GM12872 (cell line): ENCODE data around the gene SNCA.

Experiments used
- CTCF ChIP-seq: IDR thresholded peaks from 3 replicates; pipeline ENCODE4 v1.5.1; 2011; ENCODE audit warnings: low read depth, mild to moderate bottlenecking, low read length, moderate library complexity; ENCODE audit not compliant: insufficient read depth

Gene SNCA

GRCh38 chr4:89814362-89814761, 22.6 kb downstream of the SNCA start:
- no peak for TF ChIP-seq CTCF

GRCh38 chr4:89813197-89813596, 23.8 kb downstream of the SNCA start:
- no peak for TF ChIP-seq CTCF

GRCh38 chr4:89807441-89808140, 29.4 kb downstream of the SNCA start:
- no peak for TF ChIP-seq CTCF

- TF ChIP-seq CTCF, result no peak
These were observed 31.7 kb downstream of the SNCA start for GRCh38 chr4:89805297-89805696.

GRCh38 chr4:89803915-89804314, 33.0 kb downstream of the SNCA start:
- TF ChIP-seq CTCF, result no peak

GRCh38 chr4:89803036-89803435, 33.9 kb downstream of the SNCA start:
- no peak for TF ChIP-seq CTCF

- TF ChIP-seq CTCF, result no peak
These were observed 36.3 kb downstream of the SNCA start for GRCh38 chr4:89800527-89801103.
